Spinal cord (tissue), 10 donors: ENCODE measurements around the gene CTDSPL. TPM values are rescaled to one million over a fixed set of nuclear protein-coding genes. Genes with fewer than 3 reads are reported as not detected.
"Not testable (repeated sequence)": the region's sequence is repeated elsewhere in the genome, so short reads cannot be mapped to it uniquely, and the experiment has no call there.

Experiments
- DNase-seq, 6 donors: peaks; one replicate each; pipeline versions ENCODE4 v3.0.0 to v3.0.0-alpha.2; 2013 to 2015; ENCODE audit warnings: low spot score in 6 of 6, low read depth in 4 of 6
- H3K27ac ChIP-seq: one replicate; pipeline ENCODE4 v1.5.1; 2013; ENCODE audit warnings: low read depth, low read length, control low read depth
- H3K27me3 ChIP-seq: one replicate; pipeline ENCODE4 v1.6.1; 2013; ENCODE audit warnings: low read length; ENCODE audit not compliant: control insufficient read depth, insufficient read depth
- H3K36me3 ChIP-seq: one replicate; pipeline ENCODE4 v1.6.1; 2013; ENCODE audit warnings: low read length; ENCODE audit not compliant: control insufficient read depth, insufficient read depth
- H3K4me1 ChIP-seq: one replicate; pipeline ENCODE4 v1.6.1; 2013; ENCODE audit warnings: low read length; ENCODE audit not compliant: control insufficient read depth, insufficient read depth
- H3K4me3 ChIP-seq: one replicate; pipeline ENCODE4 v1.5.1; 2013; ENCODE audit warnings: low read depth, low read length, control low read depth
- H3K9me3 ChIP-seq: one replicate; pipeline ENCODE4 v1.6.1; 2013; ENCODE audit warnings: low read length; ENCODE audit not compliant: control insufficient read depth, insufficient read depth
- WGBS: methylation state at CpG from one replicate; pipeline ENCODE4 v1.1.5; 2013; ENCODE audit warnings: missing lambda C conversion rate; ENCODE audit not compliant: insufficient coverage; 5-methylcytosine and 5-hydroxymethylcytosine counted together
- long read RNA-seq, 4 donors: transcript quantifications; one replicate each; lab custom pipeline, GENCODE V29; 2026
- polyA plus RNA-seq, 2 donors: library from polyadenylated mRNA; unstranded; fragments of 120-200 nt; gene quantifications; one replicate each; pipeline ENCODE4 v1.2.1, GENCODE V29; 2013; ENCODE audit not compliant: insufficient read length in 2 of 2
- total RNA-seq, 2 donors: library from RNA; depleted of rRNA in 1 of 2; stranded (reverse); fragments of 120-200 nt in 1 of 2; fragments of >200 nt in 1 of 2; gene quantifications; one replicate each; pipeline versions ENCODE4 v1.2.3 to v1.2.4, GENCODE V29; 2013 to 2014
- donor health status: healthy.

CTDSPL gene, protein sequence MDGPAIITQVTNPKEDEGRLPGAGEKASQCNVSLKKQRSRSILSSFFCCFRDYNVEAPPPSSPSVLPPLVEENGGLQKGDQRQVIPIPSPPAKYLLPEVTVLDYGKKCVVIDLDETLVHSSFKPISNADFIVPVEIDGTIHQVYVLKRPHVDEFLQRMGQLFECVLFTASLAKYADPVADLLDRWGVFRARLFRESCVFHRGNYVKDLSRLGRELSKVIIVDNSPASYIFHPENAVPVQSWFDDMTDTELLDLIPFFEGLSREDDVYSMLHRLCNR
- total RNA-seq (10 to 100 TPM; 31.0 to 45.5 TPM), polyA plus RNA-seq (10 to 100 TPM; 19.7 to 30.2 TPM)
- long read RNA-seq, donor 1, full-length matches to known transcripts, result 5 of 5 reads
- long read RNA-seq, donor 1, partial matches to known transcripts, result 0 of 5 reads
- long read RNA-seq, donor 1, other reads (novel, unspliced or antisense), result 0 of 5 reads
- long read RNA-seq, donor 2, full-length matches to known transcripts, result 2 of 2 reads
- long read RNA-seq, donor 2, partial matches to known transcripts, result 0 of 2 reads
- long read RNA-seq, donor 2, other reads (novel, unspliced or antisense), result 0 of 2 reads
- long read RNA-seq, donor 3, full-length matches to known transcripts, result 3 of 3 reads
- long read RNA-seq, donor 3, partial matches to known transcripts, result 0 of 3 reads
- long read RNA-seq, donor 3, other reads (novel, unspliced or antisense), result 0 of 3 reads
- long read RNA-seq, donor 4, full-length matches to known transcripts, result 18 of 130 reads
- long read RNA-seq, donor 4, partial matches to known transcripts, result 105 of 130 reads
- long read RNA-seq, donor 4, other reads (novel, unspliced or antisense), result 7 of 130 reads

DNA sequence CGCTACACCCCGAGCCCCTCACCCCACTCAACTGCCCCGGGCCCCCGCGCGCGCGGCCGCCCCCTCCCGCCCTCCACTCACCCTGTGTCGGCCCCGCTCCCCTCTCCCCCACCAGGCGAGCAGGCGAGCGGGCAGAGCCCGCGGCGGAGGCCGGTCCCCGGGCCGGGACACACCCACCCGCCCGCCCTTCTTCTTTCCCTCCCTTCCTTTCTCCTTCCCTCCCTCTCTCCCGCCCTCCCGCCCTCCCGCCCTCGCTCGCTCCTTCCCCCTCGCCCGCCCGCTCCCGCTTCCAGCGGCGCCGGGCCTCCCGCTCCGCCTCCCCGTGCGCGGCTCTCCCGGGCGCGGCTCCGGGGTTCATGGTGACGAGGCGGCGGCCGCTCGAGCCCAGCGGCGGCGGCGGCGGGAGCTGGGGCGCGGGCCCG, at the start of gene CTDSPL:
TSS of gene CTDSPL (plus strand) at position 261 of the 422 bp plus-strand sequence. CDS start 320 bp downstream, outside the sequence.
- DNase-seq, result peak in 3 of 6 donors; percentile 29 to 80 (median 79)
- Histone ChIP-seq H3K27ac (peak within 1 kb of the TSS; percentile 88), H3K9me3 (no peaks in the 10 kb centered on the region), H3K4me1 (peaks cover 31% of the 10 kb centered on the region), H3K4me3 (peak within 1 kb of the TSS; percentile 78), H3K36me3 (peaks cover 3% of the 10 kb centered on the region), H3K27me3 (no peaks in the 10 kb centered on the region)
- WGBS, result 0% methylated on average over 29 of the region's 57 CpGs

DNA sequence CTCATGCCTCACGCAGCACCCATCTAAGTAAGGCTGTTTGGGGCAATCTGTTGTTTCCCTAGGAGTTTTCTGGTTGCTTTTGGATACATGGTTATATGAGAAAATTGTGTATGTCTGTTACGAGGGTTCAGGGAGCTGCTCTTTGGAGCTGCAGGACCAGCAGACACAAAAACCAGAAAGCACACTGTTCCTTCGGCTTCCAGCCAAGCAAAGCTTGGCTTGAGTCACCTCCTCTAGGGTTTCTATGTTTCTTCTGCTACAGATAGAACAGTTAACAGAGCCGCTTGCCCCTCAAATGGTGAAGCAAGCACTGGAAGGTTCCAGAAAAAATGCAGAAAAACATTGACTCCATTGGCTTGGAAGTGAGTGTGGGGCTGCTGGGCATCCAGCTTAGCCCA, 49.2 kb upstream of the CTDSPL start:
- Histone ChIP-seq H3K4me3 (no peak overlapping the region), H3K4me1 (peaks cover 4% of the 10 kb centered on the region), H3K27me3 (no peaks in the 10 kb centered on the region), H3K27ac (no peak overlapping the region), H3K9me3 (no peaks in the 10 kb centered on the region), H3K36me3 (peaks cover 9% of the 10 kb centered on the region)
- peak in 1 of 6 donors; percentile 75 for DNase-seq
- 76% methylated on average over 3 of the region's 4 CpGs for WGBS

DNA sequence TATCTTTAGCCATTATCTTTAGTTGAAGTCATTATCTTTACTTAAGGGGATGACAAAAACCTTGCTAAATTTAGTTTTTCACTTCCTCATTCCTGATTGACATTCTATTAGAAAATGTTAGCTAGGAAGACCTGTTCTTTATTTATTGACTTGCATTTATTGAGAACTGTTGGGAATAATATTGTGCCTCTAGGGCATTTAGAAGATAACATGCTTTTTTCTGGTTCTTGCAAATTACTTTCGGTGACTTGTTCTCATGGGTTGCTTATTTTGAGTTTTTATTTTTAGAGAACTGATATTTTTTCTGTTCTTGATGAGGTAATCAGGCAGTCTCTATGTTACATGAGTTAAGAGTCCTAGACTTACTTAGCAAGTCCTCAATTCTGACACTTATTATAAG, 48.3 kb upstream of the CTDSPL start:
- no peak overlapping the region for H3K4me3 ChIP-seq
- no CpG with 5 or more reads among the region's 1 CpG for WGBS
- H3K4me1 ChIP-seq, result peaks cover 4% of the 10 kb centered on the region

GRCh38 chr3:37814547-37814946, 47.1 kb upstream of the CTDSPL start:
- Histone ChIP-seq H3K4me3 (no peak overlapping the region), H3K27ac (no peak overlapping the region), H3K36me3 (peaks cover 9% of the 10 kb centered on the region), H3K27me3 (no peaks in the 10 kb centered on the region), H3K9me3 (no peaks in the 10 kb centered on the region), H3K4me1 (peaks cover 4% of the 10 kb centered on the region)
- peak in 2 of 6 donors; percentile 33 to 76 for DNase-seq
- 83% methylated on average over 1 of the region's 2 CpGs for WGBS

More for the DNA sequence above, 48.3 kb upstream of the CTDSPL start:
- Histone ChIP-seq H3K27ac (no peak overlapping the region), H3K27me3 (no peaks in the 10 kb centered on the region), H3K9me3 (no peaks in the 10 kb centered on the region), H3K36me3 (peaks cover 6% of the 10 kb centered on the region)
- DNase-seq, result no peak

DNA sequence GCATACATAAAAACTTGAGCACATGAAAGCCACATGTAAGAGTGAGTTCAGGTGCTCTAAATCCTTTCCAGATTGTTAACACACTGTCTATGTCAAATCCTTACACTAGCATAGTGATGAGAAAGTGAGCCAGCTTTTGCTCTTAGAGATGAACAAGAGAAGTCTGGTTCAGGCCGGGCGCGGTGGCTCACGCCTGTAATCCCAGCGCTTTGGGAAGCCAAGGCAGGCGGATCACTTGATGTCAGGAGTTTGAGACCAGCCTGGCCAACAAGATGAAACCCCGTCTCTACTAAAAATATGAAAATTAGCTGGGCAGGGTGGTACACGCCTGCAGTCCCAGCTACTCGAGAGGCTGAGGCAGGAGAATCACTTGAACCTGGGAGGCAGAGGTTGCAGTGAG, 46.5 kb upstream of the CTDSPL start:
- H3K36me3 ChIP-seq, H3K27me3 ChIP-seq, H3K4me1 ChIP-seq, H3K9me3 ChIP-seq, H3K4me3 ChIP-seq, H3K27ac ChIP-seq, DNase-seq: not testable (repeated sequence)
- WGBS, result 95% methylated on average over 8 of the region's 9 CpGs

GRCh38 chr3:37816271-37816670, 45.4 kb upstream of the CTDSPL start:
- Histone ChIP-seq H3K36me3 (peaks cover 5% of the 10 kb centered on the region), H3K9me3 (no peaks in the 10 kb centered on the region), H3K4me3 (no peak overlapping the region), H3K4me1 (no peaks in the 10 kb centered on the region), H3K27me3 (no peaks in the 10 kb centered on the region), H3K27ac (no peak overlapping the region)
- no CpG with 5 or more reads among the region's 2 CpGs for WGBS
- no peak for DNase-seq

GRCh38 chr3:37819591-37819990, 42.1 kb upstream of the CTDSPL start:
- peaks cover 3% of the 10 kb centered on the region for H3K36me3 ChIP-seq
- H3K4me1 ChIP-seq, result no peaks in the 10 kb centered on the region
- H3K4me3 ChIP-seq, result no peak overlapping the region
- no CpG with 5 or more reads among the region's 3 CpGs for whole genome bisulfite sequencing
- no peaks in the 10 kb centered on the region for H3K27me3 ChIP-seq
- H3K27ac ChIP-seq, result no peak overlapping the region
- no peaks in the 10 kb centered on the region for H3K9me3 ChIP-seq
- DNase-seq, result no peak

GRCh38 chr3:37820286-37820685, 41.4 kb upstream of the CTDSPL start:
- Histone ChIP-seq H3K27me3 (no peaks in the 10 kb centered on the region), H3K4me1 (no peaks in the 10 kb centered on the region), H3K36me3 (peaks cover 3% of the 10 kb centered on the region), H3K9me3 (no peaks in the 10 kb centered on the region), H3K27ac (no peak overlapping the region), H3K4me3 (no peak overlapping the region)
- peak in 1 of 6 donors; percentile 60 for DNase-seq
- 75% methylated on average over 2 of the region's 3 CpGs for WGBS

DNA sequence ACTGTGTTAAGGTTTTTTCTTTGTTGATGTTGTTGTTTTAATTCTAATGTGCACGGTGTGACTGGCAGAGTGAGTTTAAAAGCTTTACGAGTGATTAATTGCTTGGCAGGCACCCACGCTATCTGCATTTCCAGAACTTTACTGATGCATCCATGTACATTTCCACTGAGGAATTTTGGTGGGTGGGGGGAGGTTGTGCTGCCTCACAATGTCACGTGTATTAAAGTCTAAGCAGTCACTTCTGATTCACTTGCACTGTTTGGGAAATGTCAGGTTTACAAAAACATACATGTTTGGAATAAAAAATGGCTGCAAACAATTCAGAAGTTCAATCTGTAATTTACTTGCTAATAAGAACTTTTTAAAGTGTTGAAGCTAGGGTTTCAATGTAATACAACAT, 38.5 kb upstream of the CTDSPL start:
- peaks cover 3% of the 10 kb centered on the region for H3K36me3 ChIP-seq
- no peaks in the 10 kb centered on the region for H3K4me1 ChIP-seq
- no peak overlapping the region for H3K4me3 ChIP-seq
- no peak overlapping the region for H3K27ac ChIP-seq
- H3K9me3 ChIP-seq, result no peaks in the 10 kb centered on the region
- no peaks in the 10 kb centered on the region for H3K27me3 ChIP-seq
- no peak for DNase-seq
- WGBS, result no CpG with 5 or more reads among the region's 4 CpGs
